Mammary epithelial cell (primary cell): ENCODE measurements around the gene FAM13B.

Experiments
- CTCF ChIP-seq, 2 donors: IDR thresholded peaks in 1 of 2; conservative IDR thresholded peaks in 1 of 2; 2 replicates each; pipeline ENCODE4 v1.5.1; 2011 to 2012; ENCODE audit warnings: inconsistent platforms in 2 of 2, low read length in 2 of 2, mild to moderate bottlenecking in 2 of 2, control low read depth in 1 of 2, low read depth in 1 of 2; ENCODE audit not compliant: insufficient read depth in 1 of 2; ENCODE audit errors: extremely low read depth in 1 of 2
- EZH2 ChIP-seq: IDR thresholded peaks from 2 replicates; pipeline ENCODE4 v1.6.1; 2012; ENCODE audit warnings: low read length, inconsistent platforms, borderline replicate concordance

- TF ChIP-seq CTCF (conservative IDR thresholded peaks at IDR 0.05 in 1 of 2, IDR thresholded peaks at IDR 0.05 in 1 of 2; ENCODE audit: extremely low read depth in 1 of 2, insufficient read depth in 1 of 2, low read depth in 1 of 2, low read length in 2 of 2) = no peak
- TF ChIP-seq EZH2 = no peak
These were observed 37.1 kb downstream of the FAM13B start for GRCh38 chr5:137995749-137996128.
